Dedifferentiated amniotic fluid mesenchymal stem cell (primary cell): ENCODE measurements around the gene PAM16.

ENCODE experiments used
- DNase-seq: peaks from one replicate; pipeline ENCODE4 v3.0.0-alpha.2; 2016; ENCODE audit errors: extremely low spot score

Gene PAM16

DNA sequence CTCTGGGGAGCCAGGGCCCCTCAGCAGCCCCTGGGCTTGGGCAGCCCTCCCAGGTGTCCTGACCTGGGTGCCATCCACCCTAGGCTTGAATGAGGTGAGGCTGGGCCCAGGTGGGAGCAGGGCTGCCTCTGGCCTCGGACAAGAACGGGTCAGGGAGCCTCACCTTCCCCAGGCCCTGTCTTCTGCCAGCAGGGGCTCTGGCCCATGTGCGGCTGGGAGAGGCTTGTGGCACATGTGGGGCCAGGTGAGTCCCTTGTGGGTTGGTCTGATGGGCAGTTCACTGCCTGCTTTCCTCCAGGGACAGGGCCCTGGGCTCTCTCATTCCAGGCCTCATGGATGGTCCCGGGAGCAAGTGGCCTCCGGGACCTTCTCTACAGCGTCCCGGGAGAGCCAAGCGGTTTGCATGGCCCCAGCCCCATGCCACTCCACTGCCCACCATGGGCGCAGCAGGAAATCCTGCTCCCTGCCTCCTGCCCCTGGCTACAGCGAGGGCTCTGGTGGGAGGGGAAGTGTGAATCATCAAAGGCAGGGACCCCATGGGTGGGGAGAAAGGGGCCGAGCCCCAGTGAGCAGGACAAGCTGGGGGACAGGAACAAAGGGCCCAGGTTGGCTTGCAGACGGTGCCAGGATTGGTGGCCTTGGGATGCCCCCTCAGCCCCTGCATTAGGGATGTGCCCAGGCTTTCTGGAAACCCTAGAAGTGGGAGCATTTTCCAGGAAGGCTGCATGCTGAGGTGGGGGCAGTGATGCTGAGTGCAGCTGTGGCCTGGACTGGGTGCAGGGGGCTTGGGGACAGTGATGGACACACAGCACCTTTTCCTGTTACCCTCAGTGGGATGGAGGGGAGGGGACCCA lies 32.7 kb upstream of the PAM16 start:
- DNase-seq, result no peak

DNA sequence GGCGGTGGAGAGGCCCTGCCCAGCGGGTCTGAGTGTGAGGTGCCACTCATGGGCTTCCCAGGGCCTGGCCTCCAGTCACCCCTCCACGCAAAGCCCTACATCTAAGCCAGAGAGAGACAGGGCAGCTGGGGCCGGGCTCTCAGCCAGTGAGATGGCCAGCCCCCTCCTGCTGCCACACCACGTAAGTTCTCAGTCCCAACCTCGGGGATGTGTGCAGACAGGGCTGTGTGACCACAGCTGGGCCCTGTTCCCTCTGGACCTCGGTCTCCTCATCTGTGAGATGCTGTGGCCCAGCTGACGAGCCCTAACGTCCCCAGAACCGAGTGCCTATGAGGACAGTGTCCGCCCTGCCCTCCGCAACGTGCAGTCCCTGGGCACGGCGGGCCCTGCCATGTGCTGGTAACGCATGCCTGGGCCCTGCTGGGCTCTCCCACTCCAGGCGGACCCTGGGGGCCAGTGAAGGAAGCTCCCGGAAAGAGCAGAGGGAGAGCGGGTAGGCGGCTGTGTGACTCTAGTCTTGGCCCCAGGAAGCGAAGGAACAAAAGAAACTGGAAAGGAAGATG lies 31.8 kb upstream of the PAM16 start:
- no peak for DNase-seq

- no peak for DNase-seq
Observed at GRCh38 chr16:4381935-4382794, 31.0 kb upstream of the PAM16 start.

- no peak for DNase-seq
Observed at GRCh38 chr16:4381072-4381934, 30.2 kb upstream of the PAM16 start.

- DNase-seq, result no peak
Observed at GRCh38 chr16:4380119-4381063, 29.3 kb upstream of the PAM16 start.

- DNase-seq, result no peak
Observed at GRCh38 chr16:4378999-4379690, 28.0 kb upstream of the PAM16 start.

GRCh38 chr16:4378161-4378666 lies 27.1 kb upstream of the PAM16 start:
- no peak for DNase-seq

- DNase-seq, result no peak
Observed at GRCh38 chr16:4377573-4378154, 26.5 kb upstream of the PAM16 start.

- DNase-seq, result no peak
Observed at GRCh38 chr16:4376893-4377572, 25.9 kb upstream of the PAM16 start.

DNA sequence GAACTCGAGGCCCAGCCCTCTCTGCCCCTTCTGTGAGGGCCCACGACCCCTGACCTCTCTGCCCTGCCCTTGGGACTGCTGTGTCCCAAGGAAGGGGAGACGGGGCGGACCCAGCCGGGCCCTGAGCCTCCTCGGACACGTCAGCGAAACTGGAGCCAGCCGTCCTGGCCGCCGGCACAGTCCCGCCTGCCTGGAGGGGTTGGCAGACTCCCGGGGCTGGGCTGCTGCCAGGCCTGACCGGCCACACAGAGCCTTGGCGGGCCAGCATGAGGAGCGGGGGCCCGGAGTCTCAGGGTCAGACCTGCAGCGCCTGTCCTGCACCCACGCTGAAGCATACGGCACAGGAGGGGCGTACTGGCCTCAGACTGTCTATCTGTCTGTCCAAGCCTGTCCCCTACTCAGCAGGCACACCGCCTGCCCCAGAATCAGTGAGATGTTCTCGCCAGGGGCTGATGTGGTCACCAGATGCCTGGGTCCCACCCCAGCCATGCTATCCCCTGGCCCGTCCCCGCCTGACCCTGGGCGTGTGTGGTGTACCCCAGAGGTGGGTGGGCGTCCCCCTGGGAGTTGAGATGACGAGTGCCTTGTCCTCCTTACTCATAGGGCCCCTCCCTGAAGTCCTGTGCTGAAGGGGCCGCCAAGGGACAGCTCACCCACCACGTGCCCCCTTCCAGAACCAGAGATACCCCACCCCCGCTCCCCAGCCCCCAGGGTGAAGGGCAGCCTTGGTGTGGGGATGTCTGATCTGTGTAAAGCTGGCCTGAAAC lies 25.2 kb upstream of the PAM16 start:
- DNase-seq, result peak; percentile 68

DNA sequence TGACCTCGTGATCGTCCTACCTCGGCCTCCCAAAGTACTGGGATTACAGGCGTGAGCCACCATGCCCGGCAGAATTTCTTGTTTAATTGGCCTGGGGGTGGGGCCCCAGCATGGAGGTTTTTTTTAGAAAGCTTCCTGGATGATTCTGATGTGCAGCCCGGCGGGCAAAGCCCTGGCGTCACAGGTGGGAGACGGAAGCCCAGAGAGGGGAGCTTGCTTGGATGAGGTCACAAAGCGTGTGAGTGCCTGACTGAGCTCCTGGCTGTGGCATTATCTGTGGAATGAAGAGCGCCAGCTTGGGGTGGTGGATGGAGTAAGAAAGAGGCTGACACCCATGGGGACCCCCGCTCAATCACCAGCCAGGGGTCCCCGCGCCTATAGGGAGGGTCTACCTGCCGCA lies 24.6 kb upstream of the PAM16 start:
- DNase-seq, result no peak

DNA sequence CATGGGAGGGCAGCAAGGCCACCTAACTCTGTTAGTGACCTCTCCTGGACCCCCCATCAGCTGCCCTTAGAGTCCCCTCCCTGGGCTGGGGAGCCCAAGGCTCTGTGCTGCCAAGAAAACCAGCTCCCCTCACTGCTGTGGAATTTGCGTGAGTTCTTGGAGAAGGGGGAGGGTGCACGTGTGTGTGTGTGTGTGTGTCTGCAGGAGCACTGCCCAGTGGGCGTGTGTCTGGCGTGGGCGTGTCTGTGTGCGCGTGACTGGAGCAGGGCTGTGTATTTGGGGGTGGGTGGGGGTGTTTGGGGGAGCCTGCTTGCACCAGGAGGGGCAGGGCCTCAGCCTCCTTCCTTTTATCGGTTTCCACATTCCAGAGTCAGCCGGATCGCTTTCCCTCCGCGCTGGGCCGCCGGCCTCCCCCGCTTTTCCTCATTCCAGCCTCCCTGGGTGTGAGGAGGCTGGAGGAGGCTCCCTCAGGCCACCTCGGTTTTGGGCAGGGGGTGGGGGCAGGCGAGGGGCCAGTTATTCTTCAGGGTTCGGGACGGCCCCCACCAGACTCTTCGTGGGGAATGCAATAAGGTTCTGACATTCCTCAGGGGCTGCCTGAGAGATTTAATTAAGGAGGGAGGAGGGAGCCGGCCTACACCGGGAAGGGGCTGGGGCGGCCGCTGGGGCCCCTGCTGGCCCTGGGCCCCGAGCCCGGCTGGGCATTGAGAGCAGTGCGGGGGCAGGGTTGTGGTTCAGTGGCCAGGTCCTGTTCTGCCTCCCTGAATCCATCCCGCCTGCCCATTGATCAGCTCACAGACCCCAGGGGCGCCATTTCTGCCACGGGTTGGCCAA lies 23.0 kb upstream of the PAM16 start:
- DNase-seq, result peak; percentile 93

DNA sequence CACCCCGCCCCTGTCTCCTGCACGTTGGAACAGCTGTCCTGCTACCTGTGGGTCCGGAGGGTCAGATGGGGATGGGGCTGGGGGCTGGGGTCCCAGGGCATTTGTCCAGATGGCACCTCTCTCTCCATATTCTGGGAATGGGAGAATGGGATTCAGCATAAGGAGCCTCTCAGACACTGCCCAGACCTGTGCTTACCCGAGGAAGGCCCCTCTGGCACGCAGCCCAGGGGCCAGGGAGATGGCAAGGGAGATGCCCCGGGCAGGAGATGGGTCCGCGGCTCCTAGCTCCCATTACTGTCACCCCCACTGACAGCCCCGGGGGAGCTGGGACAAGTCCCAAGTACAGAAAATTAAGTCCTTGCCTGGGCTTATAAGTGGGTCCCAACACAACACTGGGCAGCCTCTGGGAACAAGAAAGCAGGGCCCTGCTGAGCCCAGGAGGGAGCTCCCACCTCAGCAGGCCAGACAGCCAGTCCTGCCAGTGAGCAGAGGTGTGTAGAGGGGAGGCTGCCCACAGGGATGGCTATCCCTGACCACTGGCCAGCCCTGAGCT lies 22.3 kb upstream of the PAM16 start:
- DNase-seq, result no peak

- no peak for DNase-seq
Observed at GRCh38 chr16:4372578-4373355, 21.6 kb upstream of the PAM16 start.

GRCh38 chr16:4372001-4372577 lies 21.0 kb upstream of the PAM16 start:
- no peak for DNase-seq
